ENCODE results near the gene KCNE2.

DNA sequence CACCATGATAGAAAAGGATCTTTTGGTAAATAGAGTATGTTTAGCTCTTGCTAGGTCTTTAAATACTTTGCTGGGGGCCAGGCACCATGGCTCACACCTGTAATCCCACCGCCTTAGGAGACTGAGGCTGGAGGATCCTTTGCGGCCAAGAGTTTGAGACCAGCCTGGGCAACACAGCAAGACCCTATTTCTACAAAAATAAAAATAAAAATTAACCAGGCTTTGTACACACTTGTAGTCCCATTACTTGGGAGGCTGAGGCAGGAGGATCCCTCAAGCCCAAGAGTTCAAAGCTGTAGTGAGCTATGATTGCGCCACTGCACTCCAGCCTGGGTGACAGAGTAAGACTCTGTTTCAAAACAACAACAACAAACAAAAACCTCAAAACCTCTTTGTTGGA is 1.1 kb upstream of the KCNE2 start:
- TF ChIP-seq CTCF (IDR thresholded peaks at IDR 0.05) (no peak), ZFX (IDR thresholded peaks at IDR 0.05; ENCODE audit: borderline replicate concordance) (no peak)
